EH (cell line): ENCODE data around the gene HDAC4.
A peak's percentile ranks its signal among the peaks of the same experiment; 100 is the strongest.

Source experiments
- DNase-seq: peaks from one replicate; pipeline ENCODE4 v3.0.0-alpha.2; 2015; ENCODE audit warnings: low read depth

The HDAC4 gene

GRCh38 chr2:239009589-239009961 lies 391.2 kb downstream of the HDAC4 start:
- DNase-seq: no peak

- DNase-seq: no peak
Observed at GRCh38 chr2:239008677-239009588, 391.9 kb downstream of the HDAC4 start.

- no peak for DNase-seq
Observed at GRCh38 chr2:239008004-239008403, 392.8 kb downstream of the HDAC4 start.

- peak; percentile 54 for DNase-seq
Observed at GRCh38 chr2:239006622-239007285, 394.1 kb downstream of the HDAC4 start.

- no peak for DNase-seq
Observed at GRCh38 chr2:239005586-239005985, 395.2 kb downstream of the HDAC4 start.

- no peak for DNase-seq
Observed at GRCh38 chr2:239004274-239005015, 396.4 kb downstream of the HDAC4 start.

GRCh38 chr2:239003624-239004273 lies 397.1 kb downstream of the HDAC4 start:
- DNase-seq: no peak

- peak; percentile 87 for DNase-seq
Observed at GRCh38 chr2:239002954-239003623, 397.7 kb downstream of the HDAC4 start.

- DNase-seq: no peak
Observed at GRCh38 chr2:239002591-239002953, 398.2 kb downstream of the HDAC4 start.

- no peak for DNase-seq
Observed at GRCh38 chr2:239001794-239002193, 399.0 kb downstream of the HDAC4 start.

- DNase-seq: no peak
Observed at GRCh38 chr2:239000500-239001073, 400.2 kb downstream of the HDAC4 start.

GRCh38 chr2:239000089-239000488 lies 400.7 kb downstream of the HDAC4 start:
- DNase-seq: no peak

GRCh38 chr2:238999291-238999741 lies 401.5 kb downstream of the HDAC4 start:
- no peak for DNase-seq

- no peak for DNase-seq
Observed at GRCh38 chr2:238998801-238999200, 402.0 kb downstream of the HDAC4 start.
